Thyroid gland (tissue), 4 donors: ENCODE measurements around the gene MEMO1. TPM values are rescaled to one million over a fixed set of nuclear protein-coding genes. Genes with fewer than 3 reads are reported as not detected.
"Not testable (repeated sequence)": the region's sequence is repeated elsewhere in the genome, so short reads cannot be mapped to it uniquely, and the experiment has no call there.

Experiments
- DNase-seq, 2 donors: peaks; one replicate each; pipeline ENCODE4 v3.0.0-alpha.2; 2019
- H3K27ac ChIP-seq, 3 donors: fragments of 200-600 bp; sonication (generic); 1 replicate in 2 of 3; 2 replicates in 1 of 3; pipeline ENCODE4 v1.5.1; 2016 to 2019; ENCODE audit warnings: mild to moderate bottlenecking in 1 of 3, moderate library complexity in 1 of 3
- H3K27me3 ChIP-seq: fragments of 200-600 bp; sonication (generic); one replicate; pipeline ENCODE4 v1.5.1; 2019
- H3K36me3 ChIP-seq, 2 donors: fragments of 200-600 bp; sonication (generic); one replicate each; pipeline ENCODE4 v1.5.1; 2016 to 2019
- H3K4me1 ChIP-seq, 2 donors: fragments of 200-600 bp; sonication (generic); one replicate each; pipeline ENCODE4 v1.5.1; 2017 to 2019
- H3K4me3 ChIP-seq, 3 donors: fragments of 200-600 bp; sonication (generic); replicated peaks in 1 of 3; 1 replicate in 2 of 3; 2 replicates in 1 of 3; pipeline ENCODE4 v1.5.1; 2016; ENCODE audit warnings: mild to moderate bottlenecking in 1 of 3
- H3K9me3 ChIP-seq: fragments of 200-600 bp; sonication (generic); one replicate; pipeline ENCODE4 v1.5.1; 2017
- CTCF ChIP-seq, 6 experiments: fragments of 200-600 bp in 3 of 6; fragments of 450-650 bp in 3 of 6; sonication (generic) in 3 of 6; IDR thresholded peaks; one replicate each; pipeline ENCODE4 v1.5.1; 2016 to 2019; ENCODE audit warnings: antibody characterized with exemption in 6 of 6, mild to moderate bottlenecking in 2 of 6, inconsistent platforms in 1 of 6, moderate library complexity in 1 of 6
- POLR2A ChIP-seq, 2 donors: fragments of 450-650 bp; IDR thresholded peaks; one replicate each; pipeline ENCODE4 v1.6.1; 2017; ENCODE audit warnings: antibody characterized with exemption in 2 of 2, mild to moderate bottlenecking in 2 of 2, moderate library complexity in 1 of 2
- WGBS, 2 donors: methylation state at CpG; one replicate each; pipeline ENCODE4 v1.1.5; 2017; 5-methylcytosine and 5-hydroxymethylcytosine counted together
- intact Hi-C: fragments of 100-400 bp; cut with DNase I; formaldehyde crosslinking; loops from one replicate; pipeline ENCODE4 v1.15.1; 2023
- total RNA-seq, 4 donors: library from RNA; depleted of rRNA; stranded (reverse); fragments of >200 nt; gene quantifications; one replicate each; pipeline ENCODE4 v1.2.3, GENCODE V29; 2016

MEMO1 gene
- total RNA-seq, 4 donors from 2014 or later, result 16.3 to 28.7 (median 27.4) TPM

GRCh38 chr2:31958140-31958717 is 52.6 kb downstream of the MEMO1 start:
- peaks cover 0 to 4% of the 10 kb centered on the region in 2 donors for H3K4me1 ChIP-seq
- intact Hi-C loops, result no loop called here
- DNase-seq, result no peak
- 74 to 82% methylated on average over 5 of the region's 5 CpGs for WGBS, 2 donors
- no peaks in the 10 kb centered on the region for H3K9me3 ChIP-seq
- H3K27ac ChIP-seq, result no peak overlapping the region
- H3K36me3 ChIP-seq, result no peaks in the 10 kb centered on the region
- no peak overlapping the region for H3K4me3 ChIP-seq
- H3K27me3 ChIP-seq, result no peaks in the 10 kb centered on the region
- TF ChIP-seq POLR2A (IDR thresholded peaks at IDR 0.05), result no peak
- no peak for TF ChIP-seq CTCF (IDR thresholded peaks at IDR 0.05)

- H3K4me1 ChIP-seq, result peaks cover 0 to 4% of the 10 kb centered on the region in 2 donors
- H3K36me3 ChIP-seq, result no peaks in the 10 kb centered on the region
- no peaks in the 10 kb centered on the region for H3K9me3 ChIP-seq
- intact Hi-C loops, result no loop called here
- WGBS, 2 donors, result 96 to 98% methylated on average over 1 of the region's 1 CpG
- no peak overlapping the region for H3K27ac ChIP-seq
- no peak for DNase-seq
- no peak for TF ChIP-seq CTCF (IDR thresholded peaks at IDR 0.05)
- no peak for TF ChIP-seq POLR2A (IDR thresholded peaks at IDR 0.05)
- no peak overlapping the region for H3K4me3 ChIP-seq
- H3K27me3 ChIP-seq, result no peaks in the 10 kb centered on the region
These were observed 53.3 kb downstream of the MEMO1 start for GRCh38 chr2:31957354-31958139.

- intact Hi-C loops, H3K9me3 ChIP-seq, H3K27me3 ChIP-seq, H3K27ac ChIP-seq, H3K4me3 ChIP-seq, DNase-seq, H3K36me3 ChIP-seq, H3K4me1 ChIP-seq: not testable (repeated sequence)
- WGBS, 2 donors, result 88 to 94% methylated on average over 8 of the region's 8 CpGs
These were observed 53.9 kb downstream of the MEMO1 start for GRCh38 chr2:31956934-31957333.

GRCh38 chr2:31956312-31956711 is 54.5 kb downstream of the MEMO1 start:
- H3K4me3 ChIP-seq, result no peak overlapping the region
- TF ChIP-seq CTCF (IDR thresholded peaks at IDR 0.05) (no peak), POLR2A (IDR thresholded peaks at IDR 0.05) (no peak)
- H3K27ac ChIP-seq, result no peak overlapping the region
- no peaks in the 10 kb centered on the region for H3K9me3 ChIP-seq
- H3K27me3 ChIP-seq, result no peaks in the 10 kb centered on the region
- DNase-seq, result no peak
- peaks cover 0 to 4% of the 10 kb centered on the region in 2 donors for H3K4me1 ChIP-seq
- WGBS, 2 donors, result 100% methylated on average over 1 of the region's 1 CpG
- intact Hi-C loops, result no loop called here
- no peaks in the 10 kb centered on the region for H3K36me3 ChIP-seq

- H3K27ac ChIP-seq, H3K27me3 ChIP-seq, H3K4me1 ChIP-seq, H3K4me3 ChIP-seq, intact Hi-C loops, H3K9me3 ChIP-seq, DNase-seq, H3K36me3 ChIP-seq: not testable (repeated sequence)
- 95 to 97% methylated on average over 9 of the region's 9 CpGs for WGBS, 2 donors
These were observed 57.7 kb downstream of the MEMO1 start for GRCh38 chr2:31953095-31953494.

- Histone ChIP-seq H3K9me3 (no peaks in the 10 kb centered on the region), H3K27me3 (no peaks in the 10 kb centered on the region), H3K27ac (no peak overlapping the region), H3K36me3 (no peaks in the 10 kb centered on the region), H3K4me3 (no peak overlapping the region), H3K4me1 (no peaks in the 10 kb centered on the region)
- TF ChIP-seq POLR2A (IDR thresholded peaks at IDR 0.05), result no peak
- TF ChIP-seq CTCF (IDR thresholded peaks at IDR 0.05), result no peak
- 97 to 98% methylated on average over 4 of the region's 4 CpGs for WGBS, 2 donors
- DNase-seq, result no peak
- intact Hi-C loops, result no loop called here
These were observed 59.8 kb downstream of the MEMO1 start for GRCh38 chr2:31950946-31951562.
